Glutamatergic neuron (in vitro differentiated cells): ENCODE results near the gene SGCE. TPM values are rescaled to one million over a fixed set of nuclear protein-coding genes. Genes with fewer than 3 reads are reported as not detected.

Source experiments
- DNase-seq: peaks from one replicate; pipeline ENCODE4 v3.0.0; 2022
- H3K27ac Mint-ChIP-seq: one replicate; pipeline ENCODE4 v1.8.0; 2020; ENCODE audit warnings: mild to moderate bottlenecking, mixed read lengths, inconsistent platforms; ENCODE audit not compliant: unreplicated experiment
- H3K27me3 Mint-ChIP-seq: one replicate; pipeline ENCODE4 v1.8.0; 2020; ENCODE audit warnings: mild to moderate bottlenecking, moderate library complexity, mixed read lengths, inconsistent platforms; ENCODE audit not compliant: unreplicated experiment
- H3K36me3 Mint-ChIP-seq: one replicate; pipeline ENCODE4 v1.8.0; 2020; ENCODE audit warnings: mild to moderate bottlenecking, mixed read lengths, inconsistent platforms; ENCODE audit not compliant: unreplicated experiment
- H3K4me1 Mint-ChIP-seq: one replicate; pipeline ENCODE4 v1.8.0; 2020; ENCODE audit warnings: mild to moderate bottlenecking, low read depth, mixed read lengths, inconsistent platforms; ENCODE audit not compliant: unreplicated experiment
- H3K4me3 Mint-ChIP-seq: one replicate; pipeline ENCODE4 v1.8.0; 2020; ENCODE audit warnings: mild to moderate bottlenecking, mixed read lengths, inconsistent platforms; ENCODE audit not compliant: unreplicated experiment
- H3K9me3 Mint-ChIP-seq: one replicate; pipeline ENCODE4 v1.8.0; 2020; ENCODE audit warnings: mild to moderate bottlenecking, moderate library complexity, mixed read lengths, inconsistent platforms; ENCODE audit not compliant: unreplicated experiment
- total RNA-seq: library from RNA; stranded (reverse); fragmentation: NEBNext Ultra II Directional; extraction: Animal tissue kit (Norgen Biotek cat#: 25700); gene quantifications from one replicate; pipeline ENCODE4 v1.2.1, GENCODE V29; 2021; ENCODE audit not compliant: unreplicated experiment
- TF ChIP-seq, protein P1 (sequence below): fragments of 200-600 bp; sonication (generic); IDR thresholded peaks from one replicate; pipeline ENCODE4 v1.5.0; 2021; ENCODE audit not compliant: partially characterized antibody, unreplicated experiment

SGCE gene
- total RNA-seq, 1 donor from 2014 or later: 64.4 TPM

GRCh38 chr7:94590526-94591162 is 65.3 kb downstream of the SGCE start:
- Mint-ChIP-seq H3K9me3 (no peaks in the 10 kb centered on the region), H3K36me3 (no peaks in the 10 kb centered on the region), H3K27ac (no peak overlapping the region)

GRCh38 chr7:94588075-94588474 is 67.9 kb downstream of the SGCE start:
- Mint-ChIP-seq H3K4me1 (no peaks in the 10 kb centered on the region), H3K9me3 (no peaks in the 10 kb centered on the region), H3K36me3 (no peaks in the 10 kb centered on the region), H3K27ac (no peak overlapping the region), H3K4me3 (no peak overlapping the region), H3K27me3 (no peaks in the 10 kb centered on the region)
- TF ChIP-seq, protein P1, sequence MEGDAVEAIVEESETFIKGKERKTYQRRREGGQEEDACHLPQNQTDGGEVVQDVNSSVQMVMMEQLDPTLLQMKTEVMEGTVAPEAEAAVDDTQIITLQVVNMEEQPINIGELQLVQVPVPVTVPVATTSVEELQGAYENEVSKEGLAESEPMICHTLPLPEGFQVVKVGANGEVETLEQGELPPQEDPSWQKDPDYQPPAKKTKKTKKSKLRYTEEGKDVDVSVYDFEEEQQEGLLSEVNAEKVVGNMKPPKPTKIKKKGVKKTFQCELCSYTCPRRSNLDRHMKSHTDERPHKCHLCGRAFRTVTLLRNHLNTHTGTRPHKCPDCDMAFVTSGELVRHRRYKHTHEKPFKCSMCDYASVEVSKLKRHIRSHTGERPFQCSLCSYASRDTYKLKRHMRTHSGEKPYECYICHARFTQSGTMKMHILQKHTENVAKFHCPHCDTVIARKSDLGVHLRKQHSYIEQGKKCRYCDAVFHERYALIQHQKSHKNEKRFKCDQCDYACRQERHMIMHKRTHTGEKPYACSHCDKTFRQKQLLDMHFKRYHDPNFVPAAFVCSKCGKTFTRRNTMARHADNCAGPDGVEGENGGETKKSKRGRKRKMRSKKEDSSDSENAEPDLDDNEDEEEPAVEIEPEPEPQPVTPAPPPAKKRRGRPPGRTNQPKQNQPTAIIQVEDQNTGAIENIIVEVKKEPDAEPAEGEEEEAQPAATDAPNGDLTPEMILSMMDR: no peak
- no peak for DNase-seq

More at GRCh38 chr7:94590526-94591162, 65.3 kb downstream of the SGCE start:
- DNase-seq: no peak
- Mint-ChIP-seq H3K27me3 (no peaks in the 10 kb centered on the region), H3K4me1 (no peaks in the 10 kb centered on the region), H3K4me3 (no peak overlapping the region)
- TF ChIP-seq, protein P1: no peak

DNA sequence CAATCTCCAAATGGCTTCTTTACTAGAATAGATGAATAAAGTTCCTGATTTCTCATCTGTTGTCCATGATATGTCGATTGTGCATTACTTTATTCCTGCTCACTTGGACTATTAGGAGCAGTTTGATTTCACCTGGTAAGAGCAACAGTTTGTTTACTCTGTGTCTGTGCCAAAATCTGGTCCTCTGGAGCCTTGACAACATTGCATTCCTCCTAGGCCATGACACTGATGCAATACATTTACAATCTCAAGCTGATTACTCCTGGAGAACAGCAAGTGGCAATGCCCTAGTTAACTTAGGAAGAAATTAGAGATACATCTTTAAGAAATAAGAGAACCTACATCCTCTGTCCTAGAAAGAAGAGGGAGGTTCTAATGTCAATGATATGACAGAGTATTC is 71.8 kb downstream of the SGCE start:
- Mint-ChIP-seq H3K36me3 (no peaks in the 10 kb centered on the region), H3K4me3 (no peak overlapping the region), H3K27me3 (no peaks in the 10 kb centered on the region), H3K4me1 (no peaks in the 10 kb centered on the region), H3K27ac (no peak overlapping the region), H3K9me3 (peaks cover 3% of the 10 kb centered on the region)
- DNase-seq: no peak
- TF ChIP-seq, protein P1: no peak

GRCh38 chr7:94580601-94581000 is 75.3 kb downstream of the SGCE start:
- no peak for DNase-seq
- no peak overlapping the region for H3K27ac Mint-ChIP-seq
- H3K9me3 Mint-ChIP-seq: peaks cover 5% of the 10 kb centered on the region
- H3K27me3 Mint-ChIP-seq: no peaks in the 10 kb centered on the region
- peaks cover 13% of the 10 kb centered on the region for H3K36me3 Mint-ChIP-seq
- no peaks in the 10 kb centered on the region for H3K4me1 Mint-ChIP-seq
- no peak overlapping the region for H3K4me3 Mint-ChIP-seq
- TF ChIP-seq, protein P1: no peak

DNA sequence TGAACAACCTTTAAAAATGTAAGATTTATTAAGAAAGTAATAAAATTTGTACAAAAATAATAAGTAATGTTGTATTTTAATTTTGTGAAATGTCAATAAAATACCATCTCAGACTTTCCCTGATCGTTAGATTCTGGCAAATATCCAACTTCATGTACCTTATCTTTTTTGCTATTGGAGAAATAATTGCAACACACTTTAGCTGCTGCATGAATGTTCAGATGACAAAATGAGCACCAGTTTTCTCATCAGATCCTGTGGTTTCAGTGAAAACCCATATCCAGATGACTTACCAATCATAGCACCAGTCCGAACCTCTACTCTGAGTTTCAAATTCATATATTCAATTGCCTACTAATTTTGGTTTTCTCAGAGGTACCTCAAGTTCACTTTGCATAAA is 76.5 kb downstream of the SGCE start:
- Mint-ChIP-seq H3K27me3 (no peaks in the 10 kb centered on the region), H3K4me1 (no peaks in the 10 kb centered on the region), H3K9me3 (peaks cover 11% of the 10 kb centered on the region), H3K36me3 (peaks cover 23% of the 10 kb centered on the region), H3K27ac (no peak overlapping the region), H3K4me3 (no peak overlapping the region)
- TF ChIP-seq, protein P1: no peak
- DNase-seq: no peak
